Stimulated activated CD8-positive, alpha-beta memory T cell treated with anti-CD3 and anti-CD28 coated beads, Interleukin-12 subunit alpha, Interleukin-12 subunit beta, amount 100 ng/mL, for 24 hours (primary cell): ENCODE results near the gene OTOP3.
"Not testable (repeated sequence)": the region's sequence is repeated elsewhere in the genome, so short reads cannot be mapped to it uniquely, and the experiment has no call there.

Source experiments
- DNase-seq: peaks from one replicate; pipeline ENCODE4 v3.0.0-alpha.2; 2020; ENCODE audit errors: extremely low read depth

The OTOP3 gene

GRCh38 chr17:74961657-74962350, 26.1 kb downstream of the OTOP3 start:
- peak; percentile 57 for DNase-seq

- no peak for DNase-seq
These were observed 27.1 kb downstream of the OTOP3 start for GRCh38 chr17:74962622-74963394.

- DNase-seq, result no peak
These were observed 28.0 kb downstream of the OTOP3 start for GRCh38 chr17:74963656-74964055.

GRCh38 chr17:74964246-74964761, 28.6 kb downstream of the OTOP3 start:
- DNase-seq, result no peak

- no peak for DNase-seq
These were observed 29.4 kb downstream of the OTOP3 start for GRCh38 chr17:74964988-74965622.

- DNase-seq, result no peak
These were observed 32.7 kb downstream of the OTOP3 start for GRCh38 chr17:74968361-74968780.

GRCh38 chr17:74969501-74969900, 33.8 kb downstream of the OTOP3 start:
- not testable (repeated sequence) for DNase-seq

- no peak for DNase-seq
These were observed 34.7 kb downstream of the OTOP3 start for GRCh38 chr17:74970395-74970794.

GRCh38 chr17:74971069-74971841, 35.6 kb downstream of the OTOP3 start:
- DNase-seq, result no peak

- DNase-seq, result no peak
These were observed 36.1 kb downstream of the OTOP3 start for GRCh38 chr17:74971842-74972106.

- peak; percentile 44 for DNase-seq
These were observed 36.6 kb downstream of the OTOP3 start, which contains the start of gene HID1 for GRCh38 chr17:74972107-74972972. Gene HID1 (minus strand): TSS chr17:74972759. CDS start chr17:74972656, 103 bp downstream.

GRCh38 chr17:74972973-74973328, 37.3 kb downstream of the OTOP3 start:
- DNase-seq, result no peak

- no peak for DNase-seq
These were observed 40.2 kb downstream of the OTOP3 start for GRCh38 chr17:74975943-74976342.

GRCh38 chr17:74977802-74978201, 42.1 kb downstream of the OTOP3 start:
- DNase-seq, result no peak

- no peak for DNase-seq
These were observed 42.5 kb downstream of the OTOP3 start for GRCh38 chr17:74978240-74978639.

- DNase-seq, result no peak
These were observed 43.9 kb downstream of the OTOP3 start for GRCh38 chr17:74979408-74980146.

- no peak for DNase-seq
These were observed 45.8 kb downstream of the OTOP3 start for GRCh38 chr17:74981318-74981978.

- DNase-seq, result peak; percentile 52
These were observed 46.4 kb downstream of the OTOP3 start for GRCh38 chr17:74981979-74982662.

- DNase-seq, result not testable (repeated sequence)
These were observed 47.1 kb downstream of the OTOP3 start for GRCh38 chr17:74982663-74983313.
